IPS-11a (cell line): Measurements from ENCODE around the gene SEMA6B.
"Not testable (repeated sequence)": the region's sequence is repeated elsewhere in the genome, so short reads cannot be mapped to it uniquely, and the experiment has no call there.

Experiments
- H3K4me3 ChIP-seq: one replicate; pipeline ENCODE4 v1.5.1; 2013; ENCODE audit warnings: low read depth, low read length, control low read depth

The SEMA6B gene

GRCh38 chr19:4553092-4553695 is 6.3 kb downstream of the SEMA6B start:
- H3K4me3 ChIP-seq: no peak overlapping the region

- no peak overlapping the region for H3K4me3 ChIP-seq
Measured at GRCh38 chr19:4552525-4552819, 7.0 kb downstream of the SEMA6B start.

GRCh38 chr19:4550479-4551050 is 8.9 kb downstream of the SEMA6B start:
- H3K4me3 ChIP-seq: no peak overlapping the region

- H3K4me3 ChIP-seq: no peak overlapping the region
Measured at GRCh38 chr19:4550018-4550417, 9.5 kb downstream of the SEMA6B start.

GRCh38 chr19:4548238-4548584 is 11.3 kb downstream of the SEMA6B start:
- no peak overlapping the region for H3K4me3 ChIP-seq

- H3K4me3 ChIP-seq: no peak overlapping the region
Measured at GRCh38 chr19:4547303-4548237, 11.9 kb downstream of the SEMA6B start.

GRCh38 chr19:4543842-4544647 is 15.4 kb downstream of the SEMA6B start:
- H3K4me3 ChIP-seq: no peak overlapping the region

- no peak overlapping the region for H3K4me3 ChIP-seq
Measured at GRCh38 chr19:4542896-4543841, 16.3 kb downstream of the SEMA6B start.

- not testable (repeated sequence) for H3K4me3 ChIP-seq
Measured at GRCh38 chr19:4541806-4542145, 17.7 kb downstream of the SEMA6B start.

GRCh38 chr19:4541114-4541805 is 18.2 kb downstream of the SEMA6B start:
- H3K4me3 ChIP-seq: no peak overlapping the region

GRCh38 chr19:4539693-4540581 is 19.5 kb downstream of the SEMA6B start, which contains the start of gene LRG1:
Gene LRG1 (minus strand): TSS chr19:4540036. CDS start chr19:4540013, 23 bp downstream.
- H3K4me3 ChIP-seq: no peak within 1 kb of the TSS

GRCh38 chr19:4539169-4539692 is 20.3 kb downstream of the SEMA6B start:
- H3K4me3 ChIP-seq: no peak overlapping the region

GRCh38 chr19:4538601-4538954 is 20.9 kb downstream of the SEMA6B start:
- no peak overlapping the region for H3K4me3 ChIP-seq

GRCh38 chr19:4537953-4538600 is 21.4 kb downstream of the SEMA6B start:
- no peak overlapping the region for H3K4me3 ChIP-seq

GRCh38 chr19:4536798-4537197 is 22.7 kb downstream of the SEMA6B start:
- no peak overlapping the region for H3K4me3 ChIP-seq

- no peak within 1 kb of the TSS for H3K4me3 ChIP-seq
Measured at GRCh38 chr19:4534836-4535658, 24.4 kb downstream of the SEMA6B start, which contains the start of gene PLIN5. Gene PLIN5 (minus strand): TSS chr19:4535224. CDS start chr19:4534074, 1,150 bp downstream.

- no peak overlapping the region for H3K4me3 ChIP-seq
Measured at GRCh38 chr19:4533835-4534424, 25.6 kb downstream of the SEMA6B start.
